Body of pancreas (tissue), 4 donors: ENCODE results near the gene SGMS1.
A peak's percentile ranks its signal among the peaks of the same experiment; 100 is the strongest.

ENCODE experiments used
- POLR2A ChIP-seq, 3 donors: fragments of 450-650 bp; IDR thresholded peaks; one replicate each; pipeline ENCODE4 v1.6.1; 2016; ENCODE audit warnings: antibody characterized with exemption in 3 of 3, mild to moderate bottlenecking in 2 of 3
- TF ChIP-seq, protein P1 (sequence below), 7 experiments: fragments of 450-650 bp in 4 of 7; fragments of 200-600 bp in 3 of 7; sonication (generic) in 3 of 7; IDR thresholded peaks; one replicate each; pipeline ENCODE4 v1.5.1; 2016 to 2019; ENCODE audit warnings: antibody characterized with exemption in 7 of 7

DNA sequence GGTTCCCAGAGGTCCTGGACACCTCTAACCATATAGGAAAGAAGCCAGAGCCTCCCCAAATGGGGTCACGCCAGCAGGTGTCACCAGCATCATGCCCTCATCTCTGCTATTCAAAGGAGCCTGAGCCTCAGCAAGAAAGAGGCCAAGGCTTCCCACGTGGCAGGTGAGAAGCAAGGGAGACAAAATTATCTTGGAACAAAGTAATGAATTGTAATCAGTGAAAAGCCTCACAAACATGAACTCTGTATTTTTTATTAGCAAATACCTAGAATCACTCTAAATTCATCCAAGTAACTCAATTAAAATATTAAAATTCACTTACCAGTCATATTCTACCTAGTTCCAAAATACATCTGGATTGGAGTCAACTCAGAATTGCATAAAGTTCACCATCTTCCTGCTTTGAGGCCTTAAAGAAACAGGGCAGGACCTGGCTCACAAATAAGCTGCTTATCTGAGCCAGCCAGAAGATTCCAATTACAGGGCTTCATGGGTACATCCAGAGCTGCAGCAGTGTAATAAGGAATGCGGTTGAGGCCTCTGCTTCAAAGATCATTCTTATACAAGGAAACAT, 68.7 kb downstream of the SGMS1 start:
- TF ChIP-seq, protein P1, sequence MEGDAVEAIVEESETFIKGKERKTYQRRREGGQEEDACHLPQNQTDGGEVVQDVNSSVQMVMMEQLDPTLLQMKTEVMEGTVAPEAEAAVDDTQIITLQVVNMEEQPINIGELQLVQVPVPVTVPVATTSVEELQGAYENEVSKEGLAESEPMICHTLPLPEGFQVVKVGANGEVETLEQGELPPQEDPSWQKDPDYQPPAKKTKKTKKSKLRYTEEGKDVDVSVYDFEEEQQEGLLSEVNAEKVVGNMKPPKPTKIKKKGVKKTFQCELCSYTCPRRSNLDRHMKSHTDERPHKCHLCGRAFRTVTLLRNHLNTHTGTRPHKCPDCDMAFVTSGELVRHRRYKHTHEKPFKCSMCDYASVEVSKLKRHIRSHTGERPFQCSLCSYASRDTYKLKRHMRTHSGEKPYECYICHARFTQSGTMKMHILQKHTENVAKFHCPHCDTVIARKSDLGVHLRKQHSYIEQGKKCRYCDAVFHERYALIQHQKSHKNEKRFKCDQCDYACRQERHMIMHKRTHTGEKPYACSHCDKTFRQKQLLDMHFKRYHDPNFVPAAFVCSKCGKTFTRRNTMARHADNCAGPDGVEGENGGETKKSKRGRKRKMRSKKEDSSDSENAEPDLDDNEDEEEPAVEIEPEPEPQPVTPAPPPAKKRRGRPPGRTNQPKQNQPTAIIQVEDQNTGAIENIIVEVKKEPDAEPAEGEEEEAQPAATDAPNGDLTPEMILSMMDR (IDR thresholded peaks at IDR 0.05) = peak in 1 of 7 experiments; percentile 14
- TF ChIP-seq POLR2A (IDR thresholded peaks at IDR 0.05) = no peak
